Fibroblast of skin of scalp (primary cell): ENCODE measurements around the gene CFI. TPM values are rescaled to one million over a fixed set of nuclear protein-coding genes. Genes with fewer than 3 reads are reported as not detected.
A peak's percentile ranks its signal among the peaks of the same experiment; 100 is the strongest.

Experiments used
- DNase-seq: peaks from one replicate; pipeline ENCODE4 v3.0.0-alpha.2; 2013
- polyA plus RNA-seq, 2 experiments: library from polyadenylated mRNA; unstranded; fragments of 120-200 nt; gene quantifications; one replicate each; pipeline ENCODE4 v1.2.1, GENCODE V29; 2013; ENCODE audit not compliant: insufficient read length in 2 of 2

The CFI gene
- 0.19 TPM for polyA plus RNA-seq (2013, experiment 1 of 2; ENCODE audit: insufficient read length)
- polyA plus RNA-seq (2013, experiment 2 of 2; ENCODE audit: insufficient read length) = 0.70 TPM

GRCh38 chr4:109801895-109802319 is at the start of gene CFI:
Gene CFI, minus strand, starts transcription at chr4:109801999. Its CDS starts 28 bp downstream, at chr4:109801971.
- DNase-seq = peak; percentile 47

- no peak for DNase-seq
Observed at GRCh38 chr4:109850601-109851000, 48.8 kb upstream of the CFI start.

GRCh38 chr4:109848501-109848900 is 46.7 kb upstream of the CFI start:
- no peak for DNase-seq

- DNase-seq = no peak
Observed at GRCh38 chr4:109847896-109848442, 46.2 kb upstream of the CFI start, which contains the start of gene LRIT3. Gene LRIT3, plus strand, starts transcription at chr4:109848107. Its CDS starts 95 bp downstream, at chr4:109848202.

- DNase-seq = no peak
Observed at GRCh38 chr4:109846395-109847098, 44.7 kb upstream of the CFI start.

- DNase-seq = no peak
Observed at GRCh38 chr4:109836985-109837384, 35.2 kb upstream of the CFI start.

GRCh38 chr4:109833756-109834155 is 32.0 kb upstream of the CFI start:
- no peak for DNase-seq

GRCh38 chr4:109827672-109828071 is 25.9 kb upstream of the CFI start, which contains the start of gene RRH:
Gene RRH, plus strand, starts transcription at chr4:109827972. Its CDS starts 56 bp downstream, at chr4:109828028.
- DNase-seq = no peak

- peak; percentile 8 for DNase-seq
Observed at GRCh38 chr4:109826719-109827118, 24.9 kb upstream of the CFI start.

GRCh38 chr4:109821185-109821584 is 19.4 kb upstream of the CFI start:
- DNase-seq = no peak

GRCh38 chr4:109820563-109820962 is 18.8 kb upstream of the CFI start:
- no peak for DNase-seq

- DNase-seq = no peak
Observed at GRCh38 chr4:109818268-109818667, 16.5 kb upstream of the CFI start.

- DNase-seq = no peak
Observed at GRCh38 chr4:109816894-109817293, 15.1 kb upstream of the CFI start.

GRCh38 chr4:109816082-109816442 is 14.3 kb upstream of the CFI start:
- DNase-seq = no peak

- peak; percentile 91 for DNase-seq
Observed at GRCh38 chr4:109815151-109816081, 13.6 kb upstream of the CFI start, which contains the start of gene GAR1. Gene GAR1, plus strand, starts transcription at chr4:109815762. Its CDS starts 403 bp downstream, at chr4:109816165.

GRCh38 chr4:109811707-109812106 is 9.9 kb upstream of the CFI start:
- no peak for DNase-seq

GRCh38 chr4:109810552-109811387 is 9.0 kb upstream of the CFI start:
- DNase-seq = no peak

GRCh38 chr4:109809655-109810054 is 7.9 kb upstream of the CFI start:
- no peak for DNase-seq

GRCh38 chr4:109803924-109804571 is 2.2 kb upstream of the CFI start:
- DNase-seq = peak; percentile 59

GRCh38 chr4:109801099-109801789 is 555 bp downstream of the CFI start:
- no peak for DNase-seq

- no peak for DNase-seq
Observed at GRCh38 chr4:109798866-109799265, 2.9 kb downstream of the CFI start.
